OCI-M2 (cell line): ENCODE results near the gene ITGB8.
"Not testable (repeated sequence)": the region's sequence is repeated elsewhere in the genome, so short reads cannot be mapped to it uniquely, and the experiment has no call there.

Experiments
- DNase-seq: peaks from one replicate; lab custom pipeline; 2025; ENCODE audit not compliant: unreplicated experiment; lab: John Stamatoyannopoulos, UW

The ITGB8 gene

DNA sequence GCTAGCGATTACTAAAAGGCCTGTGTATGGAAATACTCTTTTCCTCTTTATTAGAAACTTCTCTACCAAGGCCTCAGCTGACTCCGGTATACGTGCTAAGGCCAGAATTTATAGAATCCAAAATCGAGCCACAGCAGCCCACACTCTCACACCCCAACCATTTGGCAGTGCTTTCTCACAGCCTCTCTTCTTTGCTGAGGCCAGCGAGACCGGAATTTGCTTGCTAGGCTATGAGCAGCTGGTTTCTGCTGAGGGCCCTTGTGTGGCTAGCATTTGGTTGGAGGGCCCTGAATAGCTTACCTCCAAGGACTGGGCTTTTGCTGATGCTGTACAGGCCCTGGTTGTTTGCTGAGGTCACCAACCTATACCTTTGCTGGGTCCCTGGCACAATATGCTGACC is 46.1 kb downstream of the ITGB8 start:
- DNase-seq, result no peak

DNA sequence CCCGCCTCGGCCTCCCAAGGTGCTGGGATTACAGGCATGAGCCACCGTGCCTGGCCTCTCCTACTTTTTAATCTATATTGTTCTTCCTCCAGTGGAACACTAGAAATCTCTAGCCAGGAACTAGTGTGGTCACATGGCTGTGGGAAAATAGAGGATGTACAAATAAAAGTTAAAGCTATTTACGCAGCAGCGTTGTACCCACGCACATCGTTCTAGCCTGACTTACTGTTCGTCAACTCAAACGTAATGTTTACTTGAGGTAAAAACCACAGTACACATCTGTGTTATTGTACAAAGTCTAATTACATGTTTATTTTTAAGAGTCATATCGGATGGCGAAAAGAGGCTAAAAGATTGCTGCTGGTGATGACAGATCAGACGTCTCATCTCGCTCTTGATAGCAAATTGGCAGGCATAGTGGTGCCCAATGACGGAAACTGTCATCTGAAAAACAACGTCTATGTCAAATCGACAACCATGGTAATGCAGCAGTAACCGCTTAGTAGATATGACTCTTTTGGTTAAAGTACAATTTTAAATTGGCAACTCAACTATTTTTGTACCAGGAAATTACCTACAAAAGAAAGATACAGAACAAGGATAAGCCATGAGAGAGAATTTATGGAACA is 50.8 kb downstream of the ITGB8 start:
- no peak for DNase-seq

- DNase-seq, result no peak
Measured at GRCh38 chr7:20383351-20383750, 52.7 kb downstream of the ITGB8 start.

DNA sequence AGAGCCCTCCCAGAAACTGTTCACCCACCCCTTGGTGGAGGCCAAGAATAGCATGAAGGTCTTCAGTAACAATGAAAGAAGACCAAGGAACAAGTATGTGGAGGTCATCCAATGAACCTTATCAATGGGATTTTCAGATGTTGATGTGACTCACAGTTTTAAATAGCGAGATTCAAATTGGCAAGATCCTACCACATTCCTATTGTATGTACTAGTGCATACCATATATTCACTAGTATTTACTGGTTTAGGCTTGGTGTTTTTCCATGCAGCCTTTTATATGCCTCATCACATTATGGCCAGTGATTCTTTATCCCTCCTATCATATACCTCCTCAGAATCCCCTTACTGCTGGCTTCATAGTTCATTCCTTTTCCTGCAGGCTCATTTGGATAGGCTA is 54.4 kb downstream of the ITGB8 start:
- no peak for DNase-seq

DNA sequence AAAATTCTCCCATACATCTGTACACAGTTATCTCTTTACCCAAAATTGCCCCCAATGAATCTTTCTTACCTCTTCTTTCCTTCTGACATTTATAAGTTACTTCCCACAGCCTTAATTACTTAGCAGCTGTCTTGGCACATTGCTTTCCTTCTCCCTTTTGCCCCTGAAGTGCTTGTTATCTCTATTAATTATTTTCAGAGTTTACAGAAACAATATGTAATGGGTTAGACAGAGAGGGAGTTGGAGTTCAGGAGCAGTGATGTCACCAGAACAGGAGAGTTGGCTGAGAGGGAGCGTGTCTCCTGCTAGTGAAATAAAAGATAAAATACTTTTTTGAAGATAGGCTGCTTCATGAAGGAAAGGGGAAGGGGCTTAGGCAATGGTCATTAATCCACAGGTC is 57.4 kb downstream of the ITGB8 start:
- no peak for DNase-seq

- not testable (repeated sequence) for DNase-seq
Measured at GRCh38 chr7:20389192-20389591, 58.5 kb downstream of the ITGB8 start.

- no peak for DNase-seq
Measured at GRCh38 chr7:20393021-20393610, 62.4 kb downstream of the ITGB8 start.

GRCh38 chr7:20393616-20394015 is 62.9 kb downstream of the ITGB8 start:
- DNase-seq, result no peak

- DNase-seq, result no peak
Measured at GRCh38 chr7:20394284-20394683, 63.6 kb downstream of the ITGB8 start.

DNA sequence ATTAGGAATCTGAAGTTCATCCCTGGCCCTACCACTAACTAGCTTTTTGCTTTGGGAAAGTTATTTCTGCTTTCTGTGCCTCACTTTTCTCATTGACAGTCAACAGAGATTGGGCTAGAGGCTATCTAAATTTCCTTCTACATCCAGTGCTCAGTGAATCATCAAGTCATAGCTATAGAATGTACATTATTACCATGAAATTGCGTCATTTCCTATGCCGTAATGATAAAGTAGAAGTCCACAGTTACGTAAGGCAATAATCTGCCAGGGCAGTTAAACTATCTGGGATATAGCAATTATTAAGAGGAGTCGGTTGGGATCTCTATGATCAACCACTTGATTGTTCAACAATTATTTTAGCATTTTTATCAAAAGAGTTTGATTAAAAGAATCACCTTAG is 64.4 kb downstream of the ITGB8 start:
- DNase-seq, result no peak

- DNase-seq, result no peak
Measured at GRCh38 chr7:20395511-20395910, 64.8 kb downstream of the ITGB8 start.

- no peak for DNase-seq
Measured at GRCh38 chr7:20399521-20399920, 68.8 kb downstream of the ITGB8 start.

- DNase-seq, result no peak
Measured at GRCh38 chr7:20401861-20402746, 71.4 kb downstream of the ITGB8 start.

GRCh38 chr7:20402747-20403230 is 72.1 kb downstream of the ITGB8 start:
- DNase-seq, result no peak

DNA sequence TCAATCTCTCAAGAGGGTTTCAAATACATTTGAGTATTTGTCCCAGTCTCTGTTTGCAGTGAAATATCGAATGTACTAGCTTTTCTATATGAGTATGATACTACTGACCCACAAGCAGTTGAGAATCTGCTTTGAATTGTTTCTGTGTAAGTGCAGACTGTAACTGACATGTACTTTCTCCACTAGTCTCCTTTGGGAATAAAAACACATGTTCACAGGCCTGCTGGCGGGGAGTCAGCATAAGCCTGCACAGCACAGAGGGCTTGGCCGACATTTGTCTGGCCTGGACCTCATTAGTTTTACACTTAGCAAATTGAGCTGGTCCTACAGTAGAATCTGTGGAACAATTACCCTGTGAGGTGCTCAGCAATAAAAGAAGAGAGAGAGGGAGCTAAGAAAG is 72.6 kb downstream of the ITGB8 start:
- no peak for DNase-seq

DNA sequence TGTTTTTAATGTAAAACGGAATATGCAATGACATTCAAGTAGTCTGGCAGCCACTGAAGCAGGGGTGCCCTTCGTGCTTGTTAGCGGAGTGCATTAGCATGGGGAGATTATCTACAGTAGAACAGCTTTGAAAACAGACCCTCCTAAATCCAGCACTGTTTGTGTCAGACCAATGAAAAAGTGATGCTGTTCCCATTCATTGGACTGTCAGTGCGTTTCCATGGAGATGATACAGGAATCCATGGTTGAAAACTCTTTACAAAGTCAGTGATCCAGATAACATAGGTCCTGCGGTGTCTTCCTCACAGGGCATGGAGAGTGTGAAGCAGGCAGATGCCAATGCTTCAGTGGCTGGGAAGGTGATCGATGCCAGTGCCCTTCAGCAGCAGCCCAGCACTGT is 73.6 kb downstream of the ITGB8 start:
- no peak for DNase-seq

GRCh38 chr7:20407585-20408466 is 77.1 kb downstream of the ITGB8 start:
- no peak for DNase-seq

DNA sequence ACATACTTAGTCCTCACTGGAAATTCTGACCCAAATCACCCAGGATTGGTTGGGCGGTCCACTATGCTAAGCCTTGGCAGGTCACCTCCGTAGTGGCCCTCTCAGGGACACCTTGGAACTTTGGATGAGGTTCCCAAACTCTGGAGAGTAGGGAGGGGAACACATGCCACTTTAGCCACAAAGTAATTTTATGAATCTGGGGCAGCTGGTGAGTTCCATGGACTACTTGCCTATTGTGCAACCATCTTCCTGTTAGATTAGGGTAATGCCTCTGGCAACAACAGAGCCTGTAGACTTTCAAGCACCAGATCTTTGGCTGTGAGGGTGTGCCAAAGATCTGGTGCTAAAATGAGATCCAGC is 77.7 kb downstream of the ITGB8 start:
- no peak for DNase-seq

GRCh38 chr7:20409961-20410360 is 79.3 kb downstream of the ITGB8 start:
- no peak for DNase-seq

- no peak for DNase-seq
Measured at GRCh38 chr7:20411372-20411771, 80.7 kb downstream of the ITGB8 start.

GRCh38 chr7:20412032-20412431 is 81.3 kb downstream of the ITGB8 start:
- DNase-seq, result no peak
